Measurements from ENCODE around the gene RARRES1.

The RARRES1 gene, protein sequence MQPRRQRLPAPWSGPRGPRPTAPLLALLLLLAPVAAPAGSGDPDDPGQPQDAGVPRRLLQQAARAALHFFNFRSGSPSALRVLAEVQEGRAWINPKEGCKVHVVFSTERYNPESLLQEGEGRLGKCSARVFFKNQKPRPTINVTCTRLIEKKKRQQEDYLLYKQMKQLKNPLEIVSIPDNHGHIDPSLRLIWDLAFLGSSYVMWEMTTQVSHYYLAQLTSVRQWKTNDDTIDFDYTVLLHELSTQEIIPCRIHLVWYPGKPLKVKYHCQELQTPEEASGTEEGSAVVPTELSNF

DNA sequence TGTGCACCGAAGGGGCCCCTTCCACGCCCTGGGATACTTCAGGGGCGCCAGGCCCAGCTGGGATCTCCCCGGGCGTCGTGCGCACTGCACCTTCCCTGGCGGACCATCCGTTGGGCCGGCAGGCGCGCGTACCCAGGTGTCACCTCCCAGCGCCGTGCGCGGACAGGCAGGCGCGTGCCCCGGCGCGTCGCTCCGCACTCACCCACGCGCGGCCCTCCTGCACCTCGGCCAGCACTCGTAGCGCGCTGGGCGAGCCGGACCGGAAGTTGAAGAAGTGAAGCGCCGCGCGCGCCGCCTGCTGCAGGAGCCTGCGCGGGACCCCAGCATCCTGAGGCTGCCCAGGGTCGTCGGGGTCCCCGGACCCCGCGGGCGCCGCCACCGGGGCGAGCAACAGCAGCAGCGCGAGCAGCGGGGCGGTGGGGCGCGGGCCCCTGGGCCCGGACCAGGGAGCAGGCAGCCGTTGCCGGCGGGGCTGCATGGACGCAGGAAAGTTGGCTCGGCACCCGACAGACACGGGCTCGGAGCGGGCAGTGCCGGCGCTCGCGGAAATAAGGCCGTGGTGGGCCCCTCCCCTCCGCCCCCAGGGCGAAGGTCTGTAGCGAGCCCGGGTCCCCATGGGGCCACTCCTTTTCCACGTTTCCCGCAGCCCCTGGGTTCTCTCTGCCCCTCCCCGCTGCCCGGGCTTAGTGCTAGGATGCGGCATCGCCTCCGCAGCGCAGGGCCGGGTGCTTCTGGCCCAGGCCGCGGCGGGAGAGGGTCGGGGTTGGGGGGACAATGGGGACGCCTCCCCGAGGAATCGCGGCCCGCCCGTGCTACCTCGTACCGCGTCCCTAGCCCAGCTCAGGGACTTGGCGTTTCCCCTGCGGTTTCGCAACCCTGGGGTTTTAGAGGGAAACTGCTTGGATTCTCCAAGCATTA is at the start of gene RARRES1:
Gene RARRES1 (minus strand): TSS at position 520 of the 918 bp plus-strand sequence. CDS start 42 bp downstream, at position 478.
- DNase-seq (ENCODE audit: low read depth): no peak

DNA sequence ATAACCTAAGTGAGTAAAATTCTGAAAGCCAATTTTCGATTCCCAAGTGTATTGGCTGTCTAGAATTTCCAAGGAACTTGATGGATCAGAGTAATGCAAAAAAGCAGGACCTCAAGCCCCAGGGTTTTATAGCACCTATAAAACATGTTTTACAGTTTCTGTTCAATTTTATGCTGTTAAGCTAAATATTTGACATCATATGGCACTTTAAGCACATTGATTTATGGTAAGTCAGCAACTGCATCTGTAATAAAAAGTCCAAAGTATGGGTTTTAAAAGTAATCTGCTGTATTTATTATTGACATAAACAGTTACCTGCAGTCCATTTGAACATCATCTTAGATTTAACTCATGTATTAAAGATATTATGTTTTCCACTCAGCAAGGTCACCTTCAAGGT is 49.6 kb upstream of the RARRES1 start:
- DNase-seq (ENCODE audit: low read depth): no peak

DNA sequence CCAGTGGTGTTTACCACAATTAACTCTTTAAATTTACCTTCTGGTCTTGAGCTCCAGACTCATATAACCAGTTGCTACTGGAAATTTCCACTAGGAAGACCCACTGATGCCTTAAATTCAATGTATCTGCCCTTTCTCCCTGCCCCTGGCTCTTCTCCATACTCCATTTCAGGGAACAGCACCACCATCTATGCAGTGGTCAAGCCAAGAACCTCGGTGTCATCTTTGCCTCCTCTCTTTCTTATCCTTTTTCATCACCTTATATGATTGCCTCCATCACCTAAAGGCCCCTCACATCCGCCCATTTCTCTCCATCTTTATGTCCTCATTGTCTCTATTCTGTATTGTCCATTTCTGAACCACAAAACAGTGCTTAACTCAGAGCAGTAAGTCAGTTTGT is 48.9 kb upstream of the RARRES1 start:
- DNase-seq (ENCODE audit: low read depth): no peak

DNA sequence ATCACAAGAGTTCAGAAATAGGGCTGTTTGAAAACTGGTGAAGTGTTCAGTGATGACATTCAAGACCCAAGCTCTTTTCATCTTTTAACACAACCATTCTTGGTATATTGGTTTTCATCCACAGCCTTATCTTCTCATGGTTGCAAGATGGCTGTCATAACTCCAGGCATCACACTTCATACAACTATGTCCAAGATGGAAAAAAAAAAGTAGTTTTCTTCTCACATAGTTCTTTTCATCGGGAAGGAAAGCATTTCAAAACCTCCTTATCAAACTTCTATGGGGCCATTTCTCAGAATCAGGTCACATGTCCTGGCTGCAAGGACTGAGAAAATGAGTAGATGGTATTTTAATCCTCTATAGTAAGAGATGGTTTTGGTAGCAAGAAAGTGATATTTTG is 48.5 kb upstream of the RARRES1 start:
- no peak for DNase-seq (ENCODE audit: low read depth)

DNA sequence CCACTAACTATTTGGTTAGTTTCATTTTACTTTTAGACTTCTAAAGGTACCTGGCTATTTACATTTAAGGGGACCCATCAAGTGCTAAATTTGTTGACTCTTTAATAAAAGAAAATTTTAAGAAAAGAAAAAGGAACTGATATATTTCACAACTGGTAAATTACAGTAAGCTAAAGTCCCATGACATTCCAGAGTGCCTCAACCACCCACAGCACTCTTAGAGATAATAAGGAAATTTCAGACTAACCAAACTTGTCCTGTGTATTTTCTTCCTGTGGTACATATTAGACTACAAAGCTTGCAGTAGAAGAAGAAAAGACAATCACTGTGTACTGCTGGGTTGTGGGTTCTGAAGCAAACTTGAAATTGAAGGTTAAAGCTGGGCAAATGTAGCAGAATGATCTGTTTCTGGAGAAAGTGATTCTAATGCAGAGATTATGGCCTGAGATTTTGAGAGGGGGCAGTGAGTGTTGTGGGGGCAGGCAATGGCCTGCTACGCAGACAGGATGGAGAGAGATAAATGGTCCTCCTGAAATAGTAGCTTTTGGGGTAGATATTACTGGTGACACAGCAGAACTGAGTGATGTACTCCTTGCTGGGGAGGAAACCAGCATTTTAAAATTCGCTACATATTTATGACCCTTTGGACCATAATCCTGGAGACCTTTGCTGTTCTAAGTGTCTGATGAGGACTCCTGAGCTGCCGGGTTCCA is 45.1 kb upstream of the RARRES1 start:
- no peak for DNase-seq (ENCODE audit: low read depth)

DNA sequence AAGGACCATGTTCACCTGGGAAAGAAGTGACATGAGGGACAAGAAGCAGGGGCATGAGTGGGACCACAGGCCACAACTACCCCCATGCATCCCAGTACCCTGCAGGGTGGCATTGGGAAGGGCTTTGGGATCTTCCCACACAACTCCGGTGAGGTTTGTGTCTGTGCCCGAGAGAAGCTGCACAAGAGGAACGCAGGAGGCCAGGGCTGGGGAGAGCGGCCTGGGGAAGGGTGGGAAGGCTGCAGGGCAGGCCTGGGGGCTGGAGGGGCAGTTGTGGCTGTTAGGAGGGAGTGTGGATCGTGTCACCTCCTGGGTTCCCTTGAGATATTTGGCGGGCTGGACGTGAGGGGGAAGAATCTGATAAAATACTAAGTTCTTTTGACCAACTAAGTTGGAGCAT is 44.3 kb upstream of the RARRES1 start:
- no peak for DNase-seq (ENCODE audit: low read depth)

DNA sequence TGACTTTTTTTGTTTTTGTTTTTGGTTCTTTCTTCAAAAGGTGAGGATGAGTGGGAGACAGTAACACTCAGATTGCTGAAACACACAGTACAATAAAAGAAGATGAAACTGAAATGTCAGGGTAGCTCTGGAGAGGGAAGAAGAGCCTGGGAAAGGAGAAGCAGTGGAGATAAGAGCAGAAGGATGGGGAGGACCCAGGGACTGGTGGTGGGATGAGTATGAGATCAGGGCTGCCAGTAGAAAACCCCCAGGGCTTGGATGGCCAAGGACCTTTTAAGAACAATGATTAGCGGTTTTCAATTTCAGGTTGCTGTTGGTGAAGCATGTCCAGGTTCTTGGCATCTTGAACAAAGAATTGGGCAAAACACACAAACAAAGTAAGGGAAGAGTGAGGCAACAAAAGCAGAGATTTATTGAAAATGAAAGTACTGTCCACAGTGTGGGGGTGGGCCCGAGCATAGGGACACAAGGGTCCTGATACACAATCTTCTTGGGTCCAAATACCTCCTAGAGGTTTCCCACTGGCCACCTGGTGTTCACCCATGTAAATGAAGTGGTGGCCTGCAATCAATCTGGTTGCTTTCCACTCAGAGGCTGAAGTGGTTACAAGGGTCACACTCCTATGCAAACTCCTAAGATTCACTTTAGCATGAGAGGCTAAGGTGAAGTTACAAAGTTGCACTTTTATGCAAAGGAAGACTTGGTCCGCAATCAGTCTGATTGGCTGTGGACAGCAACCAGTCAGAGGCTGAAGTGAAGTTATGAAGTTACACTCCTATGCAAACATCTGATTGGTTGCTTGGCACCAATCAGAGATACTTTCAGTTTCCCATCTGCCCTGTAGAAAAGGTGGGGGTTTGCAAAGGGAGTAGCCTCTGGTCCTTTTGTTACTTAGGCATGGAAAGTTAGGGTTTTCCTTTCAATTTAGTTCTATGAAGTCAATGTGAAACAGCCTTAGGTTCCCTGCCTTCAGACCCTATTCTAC is 43.5 kb upstream of the RARRES1 start:
- no peak for DNase-seq (ENCODE audit: low read depth)

DNA sequence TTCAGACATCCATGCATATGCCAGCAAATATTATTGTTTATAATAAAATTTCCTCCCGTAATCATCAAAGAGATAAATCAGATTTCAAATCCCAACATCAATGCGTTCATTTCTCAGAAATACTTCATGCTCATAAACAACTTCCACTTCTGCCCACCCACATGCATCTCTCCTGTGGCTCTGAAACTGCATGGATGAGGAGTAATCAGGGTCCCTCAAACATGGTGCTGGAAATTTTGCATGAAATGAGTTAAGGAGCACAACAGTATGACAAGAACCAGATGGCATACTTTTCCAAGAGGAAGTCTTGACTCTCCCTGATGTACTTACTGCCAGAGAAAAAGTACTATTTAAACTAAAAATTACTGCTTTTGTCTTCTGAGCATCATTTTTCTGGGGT is 42.7 kb upstream of the RARRES1 start:
- no peak for DNase-seq (ENCODE audit: low read depth)

DNA sequence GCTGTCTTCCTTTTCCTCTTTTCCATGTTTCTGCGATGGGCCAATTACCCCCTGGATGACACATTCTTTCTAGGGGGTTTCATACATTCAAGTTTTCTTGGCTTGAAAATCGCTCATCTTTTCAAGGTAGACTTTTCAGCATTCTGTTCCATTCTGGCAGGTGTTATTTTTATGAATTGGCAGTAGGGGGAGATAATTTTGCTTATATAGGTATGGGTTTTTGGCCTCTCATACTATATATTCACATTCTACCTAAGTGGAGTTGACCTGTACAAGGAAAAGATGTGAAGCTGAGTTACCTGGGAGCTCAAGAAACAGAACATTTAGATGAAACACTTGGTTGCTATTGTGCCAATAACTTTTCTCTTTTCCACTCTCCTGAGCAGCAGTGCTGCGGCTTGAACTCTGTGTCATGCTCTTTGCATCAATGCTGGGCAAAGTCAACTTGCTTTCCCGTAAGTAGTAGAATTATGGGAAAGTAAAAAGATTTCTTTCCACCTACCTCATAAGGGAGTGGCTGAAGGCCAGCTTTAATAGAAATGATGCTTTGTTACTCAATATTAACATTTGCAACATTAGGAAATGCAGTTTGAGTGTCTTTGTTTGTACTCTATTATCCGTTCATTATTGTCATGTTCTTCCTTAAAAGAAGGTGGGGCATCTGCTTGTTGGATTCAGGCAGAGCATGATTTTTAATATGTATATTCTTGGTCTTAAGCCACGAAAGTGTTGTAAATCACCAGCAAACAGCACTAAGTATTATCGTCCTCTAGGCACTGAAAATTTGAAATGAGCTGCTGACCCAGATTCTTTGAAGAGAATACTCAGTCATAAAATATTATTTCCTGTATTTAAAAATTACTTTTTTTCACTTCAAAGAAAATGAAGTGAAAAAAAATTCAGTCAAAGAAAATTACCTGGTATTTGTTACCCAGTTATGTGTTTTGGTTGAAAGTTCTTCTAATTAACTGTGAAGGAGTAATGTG is 41.9 kb upstream of the RARRES1 start:
- DNase-seq (ENCODE audit: low read depth): no peak

DNA sequence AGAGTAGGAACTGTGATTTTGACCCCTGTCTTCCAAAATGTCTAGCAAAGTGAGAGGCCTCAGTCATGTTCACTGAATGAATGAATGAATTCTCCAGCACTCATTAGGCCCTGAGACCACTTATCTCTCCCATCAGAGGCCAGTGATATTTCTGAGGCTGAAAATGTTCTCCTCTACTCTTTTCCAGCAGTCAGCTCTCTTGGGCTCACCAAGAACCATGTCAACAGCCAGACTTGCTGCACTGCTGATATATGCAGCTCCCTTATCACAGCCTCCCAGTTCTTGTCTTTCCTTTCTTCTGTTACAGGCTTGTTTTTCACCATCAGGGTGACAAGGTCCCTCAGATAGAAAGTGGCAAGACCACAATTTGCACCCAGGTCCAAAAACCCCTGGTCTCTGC is 40.9 kb upstream of the RARRES1 start:
- no peak for DNase-seq (ENCODE audit: low read depth)

DNA sequence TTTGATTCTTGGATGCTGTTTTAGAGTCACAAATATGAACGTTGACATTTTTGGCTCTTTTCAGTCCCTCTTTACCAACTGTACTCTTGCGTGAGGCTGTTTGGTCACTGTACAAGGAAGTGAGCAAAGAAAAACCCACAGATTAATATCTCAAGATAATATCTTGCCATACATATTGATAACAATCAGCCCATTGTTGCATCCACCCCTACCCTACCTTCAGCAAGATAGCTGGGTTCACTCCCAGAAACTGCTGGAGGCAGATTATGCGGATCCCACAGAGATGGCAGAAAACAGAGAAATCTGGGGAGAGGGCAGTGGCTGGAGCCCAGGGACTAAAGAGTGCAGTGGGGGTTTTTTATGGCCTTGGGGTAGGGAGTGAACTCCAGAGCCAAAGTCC is 39.7 kb upstream of the RARRES1 start:
- DNase-seq (ENCODE audit: low read depth): no peak

DNA sequence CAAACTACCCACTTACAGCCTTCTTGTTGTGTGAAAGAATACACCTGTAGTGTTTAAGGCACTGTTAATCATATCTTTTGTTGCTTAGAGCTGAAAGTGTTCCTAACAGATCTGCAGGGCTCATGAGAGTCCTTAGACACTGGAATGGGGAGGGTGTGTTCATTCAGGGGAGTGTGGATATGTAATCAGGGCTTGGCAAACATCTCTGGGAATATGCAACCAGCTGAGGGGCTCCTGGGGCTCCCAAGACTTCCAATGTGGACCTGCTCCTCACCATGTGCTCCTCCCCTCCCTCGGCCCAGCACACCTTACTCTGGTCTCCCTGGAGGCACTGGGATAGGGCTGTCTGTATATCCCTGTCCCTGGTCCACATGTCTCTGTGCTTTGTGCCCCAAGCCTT is 39.3 kb upstream of the RARRES1 start:
- DNase-seq (ENCODE audit: low read depth): no peak

DNA sequence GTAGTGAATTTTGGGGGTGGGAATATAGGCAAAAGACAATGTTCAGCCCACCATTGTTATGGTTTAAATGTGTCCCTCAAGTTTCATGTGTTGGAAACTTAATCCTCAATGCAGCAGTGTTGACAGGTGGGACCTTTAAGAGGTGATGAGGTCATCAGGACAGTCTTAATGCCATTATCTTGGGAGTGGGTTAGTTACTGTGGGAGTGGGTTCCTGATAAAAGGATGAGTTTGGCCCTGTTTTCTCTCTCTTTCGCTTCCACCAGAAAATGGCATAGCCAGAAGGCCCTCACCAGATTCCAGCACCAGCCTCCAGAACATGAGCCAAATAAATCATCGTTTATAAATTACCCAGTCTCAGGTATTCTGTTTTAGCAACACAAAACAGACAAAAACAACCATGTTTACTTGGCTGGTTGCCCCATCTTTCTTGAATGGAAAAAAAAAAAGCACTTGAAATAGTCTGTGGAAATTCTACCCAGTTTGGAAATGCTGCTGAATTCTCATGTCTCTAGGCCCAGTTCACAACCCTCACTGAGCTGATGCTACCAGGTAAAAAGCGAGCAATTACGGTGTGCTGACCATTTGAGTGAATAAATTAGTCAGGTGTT is 38.6 kb upstream of the RARRES1 start:
- no peak for DNase-seq (ENCODE audit: low read depth)

DNA sequence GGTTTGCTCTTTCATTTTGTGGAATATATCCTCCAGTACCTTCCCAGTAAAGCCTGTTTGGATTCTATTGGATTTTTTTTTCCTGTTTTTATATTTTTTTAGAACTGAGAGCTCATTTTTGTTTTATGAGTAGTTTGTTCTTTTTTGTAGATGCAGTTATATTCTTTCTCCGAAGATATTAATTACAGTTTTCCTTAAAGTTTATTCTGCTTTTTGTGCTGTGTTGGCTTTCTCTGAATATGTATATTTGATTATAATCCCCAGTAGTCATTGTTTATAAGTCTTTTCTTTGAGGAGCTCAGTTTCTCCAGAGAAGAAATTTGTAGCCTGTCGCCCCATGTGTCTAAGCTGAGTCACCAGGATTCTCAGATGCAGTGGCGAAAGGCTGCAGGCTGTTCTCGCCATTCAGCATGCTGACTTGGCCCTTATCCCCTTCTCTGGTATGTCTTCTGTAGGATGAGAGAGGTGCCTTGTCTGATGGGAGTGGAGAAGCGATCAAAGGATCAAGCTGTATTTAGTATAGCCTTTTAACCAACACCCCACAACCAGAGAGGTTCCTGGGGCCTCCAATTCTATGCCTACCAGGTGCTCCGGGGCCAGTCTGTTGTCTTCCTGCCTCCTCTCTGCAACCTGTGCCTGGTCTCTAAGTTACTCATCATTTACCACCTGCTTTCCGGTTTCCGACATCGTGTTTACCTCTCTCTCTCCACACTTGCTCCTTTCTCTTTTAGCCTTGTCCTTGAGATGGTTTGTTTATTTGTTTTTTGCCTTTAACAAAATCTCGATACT is 37.9 kb upstream of the RARRES1 start:
- DNase-seq (ENCODE audit: low read depth): no peak

DNA sequence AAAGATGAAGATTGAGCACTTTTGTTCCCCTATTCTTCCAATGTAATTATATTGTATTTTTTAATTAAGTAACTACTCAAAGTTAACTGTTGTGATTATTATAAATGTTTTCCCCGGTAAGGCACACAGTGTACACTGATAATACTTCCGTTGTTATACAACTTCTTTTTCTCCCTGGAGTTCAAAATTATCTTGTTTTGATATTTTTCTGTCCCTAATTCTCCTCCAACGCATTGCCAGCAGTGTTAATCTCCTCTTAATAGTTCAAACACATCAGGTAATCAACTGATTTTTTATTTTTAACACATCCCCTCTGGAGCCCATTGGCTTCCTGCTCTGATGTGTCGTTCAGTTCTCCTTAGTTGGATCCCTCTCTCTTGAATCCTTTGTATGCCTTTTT is 37.3 kb upstream of the RARRES1 start:
- DNase-seq (ENCODE audit: low read depth): no peak

DNA sequence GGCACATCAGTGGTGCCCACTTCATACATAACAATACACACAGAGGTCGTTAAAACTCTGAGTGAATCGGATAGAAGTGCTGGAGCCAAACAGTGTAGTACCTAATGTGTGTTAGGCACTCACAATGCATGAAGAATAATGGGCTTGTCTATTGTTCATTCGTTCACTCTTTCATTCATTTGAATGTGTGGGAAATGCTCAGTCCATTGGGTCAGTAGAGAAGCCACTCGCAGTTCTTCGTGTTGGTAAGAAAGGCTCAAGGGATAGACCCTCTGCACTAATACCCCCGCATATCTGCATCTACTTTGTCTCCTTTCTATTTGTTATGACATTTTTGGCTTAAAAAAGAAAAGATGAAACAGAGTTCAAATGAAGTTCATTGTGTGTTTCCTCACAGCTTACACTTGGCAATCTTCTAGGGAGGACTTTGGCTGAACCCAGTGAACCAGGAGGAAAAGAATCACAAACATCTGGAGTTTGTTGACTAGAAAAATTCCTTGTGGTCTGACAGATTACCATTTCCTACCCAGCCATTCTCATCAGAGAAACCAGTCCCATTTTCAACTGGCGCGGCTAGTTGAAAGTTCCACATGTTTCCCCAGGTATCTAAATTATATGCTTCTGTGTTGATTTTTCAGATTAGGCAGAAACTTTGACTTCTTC is 36.8 kb upstream of the RARRES1 start:
- DNase-seq (ENCODE audit: low read depth): no peak

DNA sequence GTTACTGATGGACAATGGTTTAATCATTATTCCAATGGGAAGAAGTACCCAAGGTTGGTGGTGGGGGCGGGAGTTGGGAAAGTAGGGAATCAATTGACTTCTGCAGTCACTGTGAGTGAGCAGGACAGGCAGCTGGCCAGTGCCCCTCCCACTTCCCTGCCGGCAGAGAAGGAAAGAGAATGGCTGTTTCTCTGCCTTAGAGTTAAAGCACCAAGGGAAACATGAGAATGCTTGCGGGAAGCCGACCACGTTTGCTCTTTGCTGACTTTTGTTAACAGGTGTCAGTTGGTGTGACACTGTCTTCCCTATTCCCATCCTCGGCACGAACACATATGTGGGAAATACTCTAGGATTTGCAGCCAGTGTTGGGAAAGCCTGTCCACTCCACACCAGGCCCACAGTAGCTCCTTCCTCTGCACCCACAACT is 36.1 kb upstream of the RARRES1 start:
- DNase-seq (ENCODE audit: low read depth): no peak

DNA sequence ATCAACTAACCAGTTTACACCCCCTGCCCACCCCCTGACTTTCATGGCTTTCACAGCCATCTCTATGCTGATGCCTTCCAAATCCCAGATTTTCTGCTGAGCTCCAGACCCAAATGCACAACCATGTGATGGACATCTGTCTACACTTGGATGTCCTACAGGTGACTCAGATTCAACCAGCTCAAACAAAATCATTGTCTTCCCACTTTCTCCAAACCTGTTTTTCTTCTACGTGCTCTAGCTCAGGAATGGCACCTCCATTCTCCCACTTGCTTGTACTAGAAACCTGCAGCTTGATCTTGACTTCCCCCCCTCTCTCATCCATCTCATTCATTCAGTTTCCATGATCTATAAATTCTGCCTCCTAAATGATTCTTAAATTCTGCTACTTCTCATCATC is 34.1 kb upstream of the RARRES1 start:
- no peak for DNase-seq (ENCODE audit: low read depth)

Measured in activated T-cell treated with anti-CD3 and anti-CD28 coated beads for 24 hours (primary cell).